Activated naive CD4-positive, alpha-beta T cell treated with anti-CD3 and anti-CD28 coated beads, Interleukin-2, amount 10 ng/mL, durations not matched to agents 7 days and 5 days (primary cell): ENCODE results near the gene SIK3.

Experiments
- CTCF ChIA-PET: fragments of 350-600 bp; sonication (Branson Sonifier 250); formaldehyde crosslinking; loops from one replicate; lab custom pipeline; 2021; ENCODE audit warnings: antibody characterized with exemption; lab: Charles Lee
- DNase-seq: peaks from one replicate; pipeline ENCODE4 v3.0.0-alpha.2; 2020
- H3K27ac Mint-ChIP-seq: one replicate; pipeline ENCODE4 v1.8.0; 2021; ENCODE audit warnings: mild to moderate bottlenecking, moderate library complexity, mixed read lengths
- H3K27me3 Mint-ChIP-seq: one replicate; pipeline ENCODE4 v1.8.0; 2021; ENCODE audit warnings: mild to moderate bottlenecking, mixed read lengths
- H3K36me3 Mint-ChIP-seq: one replicate; pipeline ENCODE4 v1.8.0; 2021; ENCODE audit warnings: mixed read lengths
- H3K4me1 Mint-ChIP-seq: one replicate; pipeline ENCODE4 v1.8.0; 2021; ENCODE audit warnings: mixed read lengths
- H3K4me3 Mint-ChIP-seq: one replicate; pipeline ENCODE4 v1.8.0; 2021; ENCODE audit warnings: mild to moderate bottlenecking, moderate library complexity, mixed read lengths
- H3K9me3 Mint-ChIP-seq: one replicate; pipeline ENCODE4 v1.8.0; 2021; ENCODE audit warnings: mixed read lengths

Gene SIK3

GRCh38 chr11:116797816-116798215, 300.4 kb downstream of the SIK3 start:
- Mint-ChIP-seq H3K27ac (no peak overlapping the region), H3K27me3 (peaks cover 41% of the 10 kb centered on the region), H3K4me3 (no peak overlapping the region), H3K36me3 (no peaks in the 10 kb centered on the region), H3K4me1 (no peaks in the 10 kb centered on the region), H3K9me3 (no peaks in the 10 kb centered on the region)
- no peak for DNase-seq
- CTCF ChIA-PET = interaction anchor here (0.6 kb wide), 1 partner anchor 341 kb away, joined by 3 read pairs; no protein-coding TSS in a partner anchor

DNA sequence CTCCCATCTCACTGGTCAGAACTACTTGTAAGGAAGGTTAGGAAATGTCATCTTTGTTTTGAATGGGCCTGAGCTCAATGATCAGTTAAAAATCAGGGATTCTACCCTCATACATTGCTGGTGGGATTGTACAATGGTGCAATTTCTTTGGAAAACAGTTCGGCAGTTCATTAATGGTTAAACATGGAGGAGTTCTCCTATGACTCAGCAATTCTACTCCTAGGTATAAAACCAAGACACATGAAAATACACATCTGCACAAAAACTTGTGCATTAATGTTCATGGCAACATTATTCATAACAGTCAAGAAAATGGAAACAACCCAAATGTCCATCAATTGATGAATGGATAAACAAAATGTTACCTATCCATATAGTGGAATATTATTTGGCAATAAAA, 301.7 kb downstream of the SIK3 start:
- H3K9me3 Mint-ChIP-seq = no peaks in the 10 kb centered on the region
- no peak overlapping the region for H3K4me3 Mint-ChIP-seq
- H3K27me3 Mint-ChIP-seq = peaks cover 37% of the 10 kb centered on the region
- no peak for DNase-seq
- H3K27ac Mint-ChIP-seq = no peak overlapping the region
- CTCF ChIA-PET = interaction anchor here (1.0 to 1.5 kb wide), 2 partner anchors 39 to 313 kb away, joined by 3 to 7 read pairs; no protein-coding TSS in a partner anchor
- no peaks in the 10 kb centered on the region for H3K4me1 Mint-ChIP-seq
- no peaks in the 10 kb centered on the region for H3K36me3 Mint-ChIP-seq

DNA sequence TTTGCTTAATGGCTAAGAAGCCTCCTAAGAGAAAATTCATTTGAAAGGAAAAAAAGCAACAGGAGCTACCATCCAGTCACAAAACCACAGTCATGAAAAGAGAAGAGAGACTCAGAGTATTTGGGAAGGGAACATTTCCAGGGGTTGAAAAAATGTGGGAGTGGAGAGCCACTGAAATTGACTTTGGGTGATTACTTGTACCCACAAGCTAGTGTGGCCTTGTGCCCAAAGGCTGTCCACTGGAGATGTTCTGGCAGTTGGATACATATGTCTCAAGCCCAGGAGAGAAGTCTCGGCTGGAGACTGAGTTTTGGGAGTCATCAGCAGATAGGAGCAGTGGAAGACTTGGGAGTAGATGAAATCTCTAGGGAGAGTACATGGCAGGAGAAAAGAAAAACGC, 303.4 kb downstream of the SIK3 start:
- no peaks in the 10 kb centered on the region for H3K36me3 Mint-ChIP-seq
- CTCF ChIA-PET = interaction anchor here (2.8 to 3.0 kb wide), 2 partner anchors 41 to 86 kb away, joined by 10 to 32 read pairs; no protein-coding TSS in a partner anchor
- H3K9me3 Mint-ChIP-seq = no peaks in the 10 kb centered on the region
- no peak overlapping the region for H3K4me3 Mint-ChIP-seq
- no peak overlapping the region for H3K27ac Mint-ChIP-seq
- H3K4me1 Mint-ChIP-seq = peaks cover 3% of the 10 kb centered on the region
- no peak for DNase-seq
- peaks cover 38% of the 10 kb centered on the region for H3K27me3 Mint-ChIP-seq

DNA sequence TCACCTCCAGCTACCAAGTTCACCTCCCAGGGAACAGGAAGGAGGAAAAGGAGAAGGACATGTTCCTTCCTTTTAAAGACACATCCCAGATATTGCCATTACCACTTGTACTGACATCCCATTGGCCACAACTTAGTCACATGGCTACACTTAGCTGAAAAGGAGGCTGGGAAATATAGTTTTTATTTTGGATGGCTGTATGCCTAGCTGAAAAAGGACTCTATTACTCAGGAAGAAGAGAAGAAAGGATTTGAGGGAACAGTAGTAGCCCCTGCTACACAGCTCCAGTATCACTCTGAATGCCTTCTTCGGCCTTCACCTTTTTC, 304.5 kb downstream of the SIK3 start:
- peaks cover 7% of the 10 kb centered on the region for H3K4me1 Mint-ChIP-seq
- DNase-seq = no peak
- CTCF ChIA-PET = interaction anchor here (0.6 to 5.0 kb wide), 9 partner anchors 9 to 433 kb away, joined by 3 to 53 read pairs (median 3); no protein-coding TSS in a partner anchor
- H3K36me3 Mint-ChIP-seq = no peaks in the 10 kb centered on the region
- H3K9me3 Mint-ChIP-seq = no peaks in the 10 kb centered on the region
- H3K27me3 Mint-ChIP-seq = peaks cover 45% of the 10 kb centered on the region
- H3K4me3 Mint-ChIP-seq = no peak overlapping the region
- H3K27ac Mint-ChIP-seq = no peak overlapping the region
